Mesenchymal stem cell (in vitro differentiated cells and primary cell): ENCODE data around the gene STEAP4.
"Not testable (repeated sequence)": the region's sequence is repeated elsewhere in the genome, so short reads cannot be mapped to it uniquely, and the experiment has no call there.

Source experiments
- DNase-seq: peaks from one replicate; pipeline ENCODE4 v3.0.0-alpha.2; 2013
- H2AFZ ChIP-seq: one replicate; pipeline ENCODE4 v1.6.1; 2013; ENCODE audit warnings: low read depth, mild to moderate bottlenecking, control low read depth, inconsistent platforms, low read length, moderate library complexity
- H2AK5ac ChIP-seq: 2 replicates; pipeline ENCODE4 v1.6.1; 2013; ENCODE audit warnings: low read length, moderate library complexity, mild to moderate bottlenecking, inconsistent platforms; ENCODE audit not compliant: severe bottlenecking
- H2BK120ac ChIP-seq: one replicate; pipeline ENCODE4 v1.6.1; 2013; ENCODE audit warnings: low read depth, mild to moderate bottlenecking, inconsistent platforms, low read length, moderate library complexity
- H2BK12ac ChIP-seq, 2 experiments: one replicate each; pipeline ENCODE4 v1.6.1; 2013; ENCODE audit warnings: inconsistent platforms in 2 of 2, low read length in 2 of 2, mild to moderate bottlenecking in 2 of 2, moderate library complexity in 2 of 2, control low read depth in 1 of 2
- H2BK15ac ChIP-seq: one replicate; pipeline ENCODE4 v1.6.1; 2013; ENCODE audit warnings: mild to moderate bottlenecking, low read depth, inconsistent platforms; ENCODE audit not compliant: poor library complexity, severe bottlenecking
- H2BK5ac ChIP-seq: 2 replicates; pipeline ENCODE4 v1.6.1; 2013; ENCODE audit warnings: low read depth, mild to moderate bottlenecking, low read length, control low read depth, inconsistent platforms; ENCODE audit not compliant: poor library complexity, severe bottlenecking
- H3K14ac ChIP-seq, 2 experiments: one replicate each; pipeline ENCODE4 v1.6.1; 2013; ENCODE audit warnings: inconsistent platforms in 2 of 2, low read length in 2 of 2, control low read depth in 1 of 2, mild to moderate bottlenecking in 1 of 2, moderate library complexity in 1 of 2
- H3K18ac ChIP-seq, 2 experiments: one replicate each; pipeline ENCODE4 v1.6.1; 2013; ENCODE audit warnings: inconsistent platforms in 2 of 2, low read length in 2 of 2, control low read depth in 1 of 2, low read depth in 1 of 2, mild to moderate bottlenecking in 1 of 2
- H3K23ac ChIP-seq, 2 experiments: one replicate each; pipeline ENCODE4 v1.6.1; 2013; ENCODE audit warnings: inconsistent platforms in 2 of 2, low read length in 2 of 2, mild to moderate bottlenecking in 2 of 2, moderate library complexity in 2 of 2, control low read depth in 1 of 2
- H3K27ac ChIP-seq: 2 replicates; pipeline ENCODE4 v1.5.1; 2013; ENCODE audit warnings: mild to moderate bottlenecking, moderate library complexity, low read length, control low read depth, inconsistent platforms; ENCODE audit not compliant: poor library complexity, severe bottlenecking
- H3K27me3 ChIP-seq, 2 experiments: 2 replicates each; pipeline versions ENCODE4 v1.6.1 to v1.7.0; 2013; ENCODE audit warnings: low read length in 2 of 2, mild to moderate bottlenecking in 2 of 2, moderate library complexity in 2 of 2, control low read depth in 1 of 2, inconsistent platforms in 1 of 2; ENCODE audit not compliant: control insufficient read depth in 1 of 2, insufficient read depth in 1 of 2
- H3K36me3 ChIP-seq, 2 experiments: 2 replicates each; pipeline versions ENCODE4 v1.6.1 to v1.7.0; 2013; ENCODE audit warnings: low read length in 2 of 2, control low read depth in 1 of 2, inconsistent platforms in 1 of 2, low read depth in 1 of 2, mild to moderate bottlenecking in 1 of 2; ENCODE audit not compliant: insufficient read depth in 2 of 2, control insufficient read depth in 1 of 2
- H3K4ac ChIP-seq, 2 experiments: one replicate each; pipeline ENCODE4 v1.6.1; 2013; ENCODE audit warnings: inconsistent platforms in 2 of 2, low read length in 2 of 2, mild to moderate bottlenecking in 2 of 2, moderate library complexity in 2 of 2, control low read depth in 1 of 2, low read depth in 1 of 2
- H3K4me1 ChIP-seq: 2 replicates; pipeline ENCODE4 v1.6.1; 2013; ENCODE audit warnings: low read depth, low read length, control low read depth; ENCODE audit not compliant: control insufficient read depth, insufficient read depth
- H3K4me2 ChIP-seq: 2 replicates; pipeline ENCODE4 v1.6.1; 2013; ENCODE audit warnings: low read length, mild to moderate bottlenecking, inconsistent platforms; ENCODE audit not compliant: poor library complexity, severe bottlenecking
- H3K4me3 ChIP-seq, 2 experiments: 2 replicates each; pipeline versions ENCODE4 v1.5.1 to v1.7.0; 2013; ENCODE audit warnings: low read length in 2 of 2, mild to moderate bottlenecking in 2 of 2, control low read depth in 1 of 2, low read depth in 1 of 2; ENCODE audit not compliant: insufficient read depth in 1 of 2
- H3K79me1 ChIP-seq: replicated peaks from 2 replicates; pipeline ENCODE4 v1.6.1; 2013; ENCODE audit warnings: mild to moderate bottlenecking, control low read depth, low read length, inconsistent platforms; ENCODE audit not compliant: poor library complexity, severe bottlenecking
- H3K9ac ChIP-seq: 2 replicates; pipeline ENCODE4 v1.7.0; 2013; ENCODE audit warnings: mild to moderate bottlenecking, low read length, moderate library complexity
- H3K9me3 ChIP-seq: 2 replicates; pipeline ENCODE4 v1.7.0; 2013; ENCODE audit warnings: mild to moderate bottlenecking, low read length; ENCODE audit not compliant: control insufficient read depth
- H4K8ac ChIP-seq: one replicate; pipeline ENCODE4 v1.6.1; 2013; ENCODE audit warnings: inconsistent platforms, mild to moderate bottlenecking, low read length, moderate library complexity
- H4K91ac ChIP-seq: one replicate; pipeline ENCODE4 v1.6.1; 2013; ENCODE audit warnings: mild to moderate bottlenecking, low read length, inconsistent platforms
- WGBS: methylation state at CpG from one replicate; pipeline ENCODE4 v1.1.7; 2013; ENCODE audit warnings: mixed read lengths; 5-methylcytosine and 5-hydroxymethylcytosine counted together

STEAP4 gene

GRCh38 chr7:88278881-88279280 lies 27.8 kb downstream of the STEAP4 start:
- no peak overlapping the region for H3K4ac ChIP-seq
- no peak overlapping the region for H3K18ac ChIP-seq
- no peak overlapping the region for H4K8ac ChIP-seq
- WGBS = 100% methylated on average over 1 of the region's 1 CpG
- H3K27me3 ChIP-seq = no peaks in the 10 kb centered on the region
- no peak overlapping the region for H2BK12ac ChIP-seq
- no peaks in the 10 kb centered on the region for H3K79me1 ChIP-seq
- no peak overlapping the region for H2BK5ac ChIP-seq
- H3K4me2 ChIP-seq = no peak overlapping the region
- no peak overlapping the region for H2BK15ac ChIP-seq
- H2AFZ ChIP-seq = no peak overlapping the region
- peaks cover 0 to 72% of the 10 kb centered on the region in 2 experiments for H3K36me3 ChIP-seq
- no peak overlapping the region for H3K27ac ChIP-seq
- no peak overlapping the region for H3K23ac ChIP-seq
- H4K91ac ChIP-seq = no peak overlapping the region
- no peak overlapping the region for H3K9ac ChIP-seq
- DNase-seq = peak; percentile 1
- H2BK120ac ChIP-seq = no peak overlapping the region
- H3K4me1 ChIP-seq = no peaks in the 10 kb centered on the region
- no peaks in the 10 kb centered on the region for H3K9me3 ChIP-seq
- H3K4me3 ChIP-seq = no peak overlapping the region
- no peak overlapping the region for H2AK5ac ChIP-seq
- H3K14ac ChIP-seq = no peak overlapping the region

DNA sequence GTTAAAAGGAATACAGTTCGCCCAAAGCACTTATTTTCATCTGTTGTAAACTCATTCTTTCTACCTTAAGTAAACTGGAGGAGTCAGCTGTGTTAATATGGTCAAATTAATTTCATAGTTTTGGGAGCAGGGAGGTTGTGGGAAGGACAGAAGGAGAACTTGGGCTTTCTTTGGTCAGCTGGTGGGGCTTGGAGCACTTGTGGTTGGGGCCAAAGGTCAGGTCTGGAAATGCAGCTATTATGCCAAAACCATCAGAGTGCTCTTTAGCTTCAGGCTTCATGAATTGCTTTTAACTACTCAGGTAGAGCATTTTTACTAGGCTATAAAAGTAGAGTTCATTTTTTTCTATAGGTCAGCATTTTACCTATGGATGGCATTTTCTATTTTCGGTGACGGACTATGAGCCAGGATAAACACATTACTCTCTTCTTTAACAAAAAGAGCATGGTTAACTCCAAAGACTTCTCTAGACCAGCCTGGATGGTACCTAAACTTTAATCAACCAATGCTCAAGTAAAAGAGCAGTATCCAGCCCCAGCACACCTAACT lies 30.0 kb downstream of the STEAP4 start:
- H3K79me1 ChIP-seq = no peaks in the 10 kb centered on the region
- H3K9me3 ChIP-seq = no peaks in the 10 kb centered on the region
- H2BK12ac ChIP-seq = no peak overlapping the region
- no peak overlapping the region for H3K4me3 ChIP-seq
- no peak overlapping the region for H3K23ac ChIP-seq
- no peak overlapping the region for H2AFZ ChIP-seq
- H2AK5ac ChIP-seq = no peak overlapping the region
- H4K91ac ChIP-seq = no peak overlapping the region
- no peak for DNase-seq
- peaks cover 0 to 53% of the 10 kb centered on the region in 2 experiments for H3K36me3 ChIP-seq
- H2BK120ac ChIP-seq = no peak overlapping the region
- no peaks in the 10 kb centered on the region for H3K4me1 ChIP-seq
- H3K18ac ChIP-seq = no peak overlapping the region
- H2BK5ac ChIP-seq = no peak overlapping the region
- no peak overlapping the region for H4K8ac ChIP-seq
- H3K27me3 ChIP-seq = no peaks in the 10 kb centered on the region
- H3K14ac ChIP-seq = no peak overlapping the region
- 95% methylated on average over 2 of the region's 3 CpGs for WGBS
- no peak overlapping the region for H3K4ac ChIP-seq
- no peak overlapping the region for H3K4me2 ChIP-seq
- H3K9ac ChIP-seq = no peak overlapping the region
- no peak overlapping the region for H3K27ac ChIP-seq
- no peak overlapping the region for H2BK15ac ChIP-seq

DNA sequence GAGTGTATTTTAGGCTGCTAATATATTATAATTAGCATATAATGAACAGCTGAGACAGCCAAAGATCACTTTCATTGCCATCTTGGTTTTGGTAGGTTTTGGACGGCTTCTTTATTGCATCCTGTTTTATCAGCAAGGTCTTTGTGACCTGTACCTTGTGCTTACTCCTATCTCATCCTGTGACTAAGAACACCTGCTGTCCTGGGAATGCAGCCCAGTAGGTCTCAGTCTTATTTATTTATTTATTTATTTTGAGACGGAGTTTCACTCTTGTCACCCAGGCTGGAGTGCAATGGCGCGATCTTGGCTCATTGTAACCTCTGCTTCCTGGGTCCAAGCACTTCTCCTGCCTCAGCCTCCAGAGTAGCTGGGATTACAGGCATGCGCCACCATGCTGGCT lies 31.8 kb downstream of the STEAP4 start:
- 85% methylated on average over 5 of the region's 5 CpGs for WGBS
- not testable (repeated sequence) for H2BK12ac ChIP-seq, H2AK5ac ChIP-seq, H3K9me3 ChIP-seq, H4K91ac ChIP-seq, H3K79me1 ChIP-seq, H3K9ac ChIP-seq, H4K8ac ChIP-seq, H3K27ac ChIP-seq, H3K4ac ChIP-seq, H2BK5ac ChIP-seq, H3K4me2 ChIP-seq, H3K27me3 ChIP-seq, H2BK15ac ChIP-seq, H3K23ac ChIP-seq, H3K4me1 ChIP-seq, H3K18ac ChIP-seq, H3K4me3 ChIP-seq, DNase-seq, H2BK120ac ChIP-seq, H3K14ac ChIP-seq, H2AFZ ChIP-seq
- H3K36me3 ChIP-seq = peaks cover 0 to 35% of the 10 kb centered on the region in 2 experiments

- WGBS = 89% methylated on average over 1 of the region's 3 CpGs
- H3K4me1 ChIP-seq = no peaks in the 10 kb centered on the region
- no peak overlapping the region for H4K8ac ChIP-seq
- H3K36me3 ChIP-seq = no peaks in the 10 kb centered on the region
- H3K4me2 ChIP-seq = no peak overlapping the region
- H2BK15ac ChIP-seq = no peak overlapping the region
- no peak overlapping the region for H3K27ac ChIP-seq
- no peak overlapping the region for H2BK12ac ChIP-seq
- no peak overlapping the region for H2BK5ac ChIP-seq
- no peak overlapping the region for H3K18ac ChIP-seq
- no peaks in the 10 kb centered on the region for H3K27me3 ChIP-seq
- H3K4me3 ChIP-seq = no peak overlapping the region
- DNase-seq = no peak
- no peak overlapping the region for H3K23ac ChIP-seq
- no peak overlapping the region for H3K9ac ChIP-seq
- H4K91ac ChIP-seq = no peak overlapping the region
- no peaks in the 10 kb centered on the region for H3K79me1 ChIP-seq
- H2BK120ac ChIP-seq = no peak overlapping the region
- no peak overlapping the region for H3K14ac ChIP-seq
- H3K4ac ChIP-seq = no peak overlapping the region
- no peak overlapping the region for H2AFZ ChIP-seq
- no peaks in the 10 kb centered on the region for H3K9me3 ChIP-seq
- H2AK5ac ChIP-seq = no peak overlapping the region
These were observed 37.1 kb downstream of the STEAP4 start for GRCh38 chr7:88269586-88269985.
